M059J (cell line): Measurements from ENCODE around the gene MRPS22. TPM values are rescaled to one million over a fixed set of nuclear protein-coding genes. Genes with fewer than 3 reads are reported as not detected.
"Not testable (repeated sequence)": the region's sequence is repeated elsewhere in the genome, so short reads cannot be mapped to it uniquely, and the experiment has no call there.

Experiments
- DNase-seq: peaks from one replicate; pipeline ENCODE4 v3.0.0-alpha.2; 2012; ENCODE audit warnings: low read depth
- total RNA-seq: library from RNA; depleted of rRNA; stranded (reverse); fragments of >200 nt; shearing (Covaris generic); gene quantifications from 2 replicates; pipeline ENCODE4 v1.2.3, GENCODE V29; 2014

Gene MRPS22
- total RNA-seq, 1 experiment from 2014 or later: 191 TPM

- DNase-seq: no peak
Observed at GRCh38 chr3:139338405-139338804, 5.4 kb upstream of the MRPS22 start.

- peak; percentile 83 for DNase-seq
Observed at GRCh38 chr3:139339219-139339906, 4.5 kb upstream of the MRPS22 start.

GRCh38 chr3:139340784-139341183 is 3.0 kb upstream of the MRPS22 start:
- no peak for DNase-seq

GRCh38 chr3:139342054-139342453 is 1.8 kb upstream of the MRPS22 start:
- no peak for DNase-seq

GRCh38 chr3:139346771-139347170 is 3.0 kb downstream of the MRPS22 start:
- DNase-seq: no peak

GRCh38 chr3:139353920-139354556 is 10.2 kb downstream of the MRPS22 start:
- peak; percentile 79 for DNase-seq

GRCh38 chr3:139354661-139355060 is 10.8 kb downstream of the MRPS22 start:
- no peak for DNase-seq

GRCh38 chr3:139355476-139355875 is 11.7 kb downstream of the MRPS22 start:
- no peak for DNase-seq

- no peak for DNase-seq
Observed at GRCh38 chr3:139355891-139356290, 12.1 kb downstream of the MRPS22 start.

- DNase-seq: no peak
Observed at GRCh38 chr3:139357899-139358298, 14.1 kb downstream of the MRPS22 start.

- DNase-seq: no peak
Observed at GRCh38 chr3:139358841-139359562, 15.2 kb downstream of the MRPS22 start.

- DNase-seq: no peak
Observed at GRCh38 chr3:139361276-139361675, 17.5 kb downstream of the MRPS22 start.

- DNase-seq: no peak
Observed at GRCh38 chr3:139364549-139364948, 20.7 kb downstream of the MRPS22 start.

GRCh38 chr3:139374099-139374498 is 30.3 kb downstream of the MRPS22 start:
- no peak for DNase-seq

GRCh38 chr3:139377378-139377777 is 33.6 kb downstream of the MRPS22 start:
- DNase-seq: no peak

GRCh38 chr3:139378587-139379241 is 34.9 kb downstream of the MRPS22 start:
- DNase-seq: peak; percentile 11

GRCh38 chr3:139380575-139380974 is 36.8 kb downstream of the MRPS22 start:
- no peak for DNase-seq

- not testable (repeated sequence) for DNase-seq
Observed at GRCh38 chr3:139382291-139382690, 38.5 kb downstream of the MRPS22 start.

- no peak for DNase-seq
Observed at GRCh38 chr3:139388077-139388476, 44.3 kb downstream of the MRPS22 start.

GRCh38 chr3:139388821-139389551 is 45.2 kb downstream of the MRPS22 start:
- no peak for DNase-seq

GRCh38 chr3:139389552-139390368 is 45.9 kb downstream of the MRPS22 start, which contains the start of gene COPB2:
Gene COPB2, minus strand, starts transcription at chr3:139389647. Its CDS starts 97 bp downstream, at chr3:139389550.
- peak; percentile 100 for DNase-seq
